Fibroblast of upper back skin (primary cell): Measurements from ENCODE around the gene ERBB3.
"Not testable (repeated sequence)": the region's sequence is repeated elsewhere in the genome, so short reads cannot be mapped to it uniquely, and the experiment has no call there.

Experiments
- DNase-seq: peaks from one replicate; pipeline ENCODE4 v3.0.0-alpha.2; 2013

ERBB3 gene

DNA sequence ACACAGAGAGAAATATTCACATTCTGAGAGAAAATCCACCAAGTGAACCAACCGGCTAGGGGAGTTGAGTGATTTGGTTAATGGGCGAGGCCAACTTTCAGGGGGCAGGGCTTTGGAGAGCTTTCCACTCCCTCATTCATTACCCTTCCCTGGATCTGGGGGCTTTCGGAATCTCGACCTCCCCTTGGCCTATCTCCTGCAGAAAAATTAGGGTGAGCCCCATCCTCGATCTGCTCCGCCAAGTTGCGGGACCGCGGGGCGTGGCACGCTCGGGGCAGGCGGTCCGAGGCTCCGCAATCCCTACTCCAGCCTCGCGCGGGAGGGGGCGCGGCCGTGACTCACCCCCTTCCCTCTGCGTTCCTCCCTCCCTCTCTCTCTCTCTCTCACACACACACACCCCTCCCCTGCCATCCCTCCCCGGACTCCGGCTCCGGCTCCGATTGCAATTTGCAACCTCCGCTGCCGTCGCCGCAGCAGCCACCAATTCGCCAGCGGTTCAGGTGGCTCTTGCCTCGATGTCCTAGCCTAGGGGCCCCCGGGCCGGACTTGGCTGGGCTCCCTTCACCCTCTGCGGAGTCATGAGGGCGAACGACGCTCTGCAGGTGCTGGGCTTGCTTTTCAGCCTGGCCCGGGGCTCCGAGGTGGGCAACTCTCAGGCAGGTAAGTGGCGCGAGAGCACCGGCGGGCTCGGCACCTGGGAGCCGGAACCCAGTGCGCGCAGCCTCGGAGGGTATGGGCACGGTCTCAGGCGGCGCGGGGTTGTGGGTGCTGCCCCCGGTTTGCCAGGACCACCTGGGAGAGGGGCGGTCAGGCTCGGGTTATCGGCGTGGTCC, at the start of gene ERBB3:
ERBB3 (plus strand) TSS at position 443 of the 833 bp plus-strand sequence; CDS start at position 579, 136 bp downstream.
- DNase-seq, result peak; percentile 72

DNA sequence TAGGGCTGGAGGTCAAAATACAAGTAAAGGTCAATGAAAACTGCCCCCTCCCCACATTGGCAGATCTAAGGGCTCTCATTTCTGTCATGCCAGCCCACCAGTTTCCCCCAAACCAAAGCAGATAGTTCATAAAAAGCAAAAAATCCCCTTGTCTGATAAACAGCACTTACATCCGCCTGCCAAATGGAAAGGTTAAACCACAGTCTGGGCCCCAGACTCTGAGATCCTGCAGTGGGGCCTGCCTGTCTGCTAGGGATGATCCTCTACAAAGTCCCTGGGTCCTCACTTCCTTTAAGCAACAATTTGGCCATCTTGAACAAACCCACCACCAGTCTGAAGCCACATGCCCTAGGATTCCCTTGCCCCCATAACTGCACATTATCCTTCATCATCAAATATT, 48.0 kb upstream of the ERBB3 start:
- no peak for DNase-seq

DNA sequence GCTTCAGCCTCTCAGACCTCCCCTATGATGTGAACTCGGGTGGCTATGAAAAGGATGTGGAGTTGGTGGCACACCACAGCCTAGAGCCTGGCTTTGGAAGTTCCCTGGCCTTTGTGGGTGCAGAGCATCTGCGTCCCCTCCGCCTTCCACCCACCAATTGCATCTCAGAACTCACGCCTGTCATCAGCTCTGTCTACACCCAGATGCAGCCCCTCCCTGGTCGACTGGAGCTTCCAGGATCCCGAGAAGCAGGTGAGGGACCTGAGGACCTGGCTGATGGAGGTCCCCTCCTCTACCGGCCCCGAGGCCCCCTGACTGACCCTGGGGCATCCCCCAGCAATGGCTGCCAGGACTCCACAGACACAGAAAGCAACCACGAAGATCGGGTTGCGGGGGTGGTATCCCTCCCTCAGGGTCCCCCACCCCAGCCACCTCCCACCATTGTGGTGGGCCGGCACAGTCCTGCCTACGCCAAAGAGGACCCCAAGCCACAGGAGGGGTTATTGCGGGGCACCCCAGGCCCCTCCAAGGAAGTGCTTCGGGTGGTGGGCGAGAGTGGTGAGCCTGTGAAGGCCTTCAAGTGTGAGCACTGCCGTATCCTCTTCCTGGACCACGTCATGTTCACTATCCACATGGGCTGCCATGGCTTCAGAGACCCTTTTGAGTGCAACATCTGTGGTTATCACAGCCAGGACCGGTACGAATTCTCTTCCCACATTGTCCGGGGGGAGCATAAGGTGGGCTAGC, 45.2 kb upstream of the ERBB3 start:
- no peak for DNase-seq

DNA sequence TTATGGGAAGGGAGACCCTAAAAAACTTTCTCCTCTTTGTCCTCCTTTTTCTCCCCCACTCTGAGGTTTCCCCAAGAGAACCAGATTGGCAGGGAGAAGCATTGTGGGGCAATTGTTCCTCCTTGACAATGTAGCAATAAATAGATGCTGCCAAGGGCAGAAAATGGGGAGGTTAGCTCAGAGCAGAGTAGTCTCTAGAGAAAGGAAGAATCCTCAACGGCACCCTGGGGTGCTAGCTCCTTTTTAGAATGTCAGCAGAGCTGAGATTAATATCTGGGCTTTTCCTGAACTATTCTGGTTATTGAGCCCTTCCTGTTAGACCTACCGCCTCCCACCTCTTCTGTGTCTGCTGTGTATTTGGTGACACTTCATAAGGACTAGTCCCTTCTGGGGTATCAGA, 42.8 kb upstream of the ERBB3 start:
- DNase-seq, result no peak

DNA sequence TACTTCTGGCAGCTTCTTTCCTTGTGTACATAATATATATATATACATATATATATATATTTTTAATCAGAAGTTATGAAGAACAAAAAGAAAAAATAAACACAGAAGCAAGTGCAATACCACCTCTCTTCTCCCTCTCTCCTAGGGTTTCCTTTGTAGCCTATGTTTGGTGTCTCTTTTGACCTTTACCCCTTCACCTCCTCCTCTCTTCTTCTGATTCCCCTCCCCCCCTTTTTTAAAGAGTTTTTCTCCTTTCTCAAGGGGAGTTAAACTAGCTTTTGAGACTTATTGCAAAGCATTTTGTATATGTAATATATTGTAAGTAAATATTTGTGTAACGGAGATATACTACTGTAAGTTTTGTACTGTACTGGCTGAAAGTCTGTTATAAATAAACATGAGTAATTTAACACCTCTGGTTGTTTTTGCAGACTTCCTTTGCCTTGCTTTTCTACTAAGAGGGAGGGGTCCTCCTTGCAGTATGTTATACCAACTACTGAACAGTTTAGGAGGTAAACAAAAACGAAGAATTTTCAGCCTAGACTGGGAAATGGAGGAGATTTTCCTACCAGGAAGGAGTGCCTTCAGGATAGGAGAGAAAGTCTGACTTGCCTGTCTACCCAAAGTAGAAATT, 41.8 kb upstream of the ERBB3 start:
- no peak for DNase-seq

DNA sequence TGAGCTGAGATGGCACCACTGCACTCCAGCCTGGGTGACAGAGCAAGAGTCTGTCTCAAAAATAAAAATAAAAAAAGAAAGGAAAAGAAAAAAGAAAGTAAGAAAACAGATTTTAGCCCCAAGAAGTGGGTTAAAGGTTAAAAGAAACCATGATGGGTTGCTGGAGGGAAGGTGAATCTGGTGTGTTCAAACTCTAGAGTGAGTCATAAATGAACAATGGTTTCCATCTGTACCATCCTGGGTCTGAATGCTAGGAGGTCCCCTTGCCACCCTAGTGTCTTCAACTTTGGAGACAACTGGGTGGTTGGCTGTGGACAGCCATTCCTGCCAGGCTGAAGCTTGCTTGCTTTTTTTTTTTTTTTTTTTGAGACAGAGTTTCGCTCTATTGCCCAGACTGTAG, 39.8 kb upstream of the ERBB3 start:
- DNase-seq, result no peak

DNA sequence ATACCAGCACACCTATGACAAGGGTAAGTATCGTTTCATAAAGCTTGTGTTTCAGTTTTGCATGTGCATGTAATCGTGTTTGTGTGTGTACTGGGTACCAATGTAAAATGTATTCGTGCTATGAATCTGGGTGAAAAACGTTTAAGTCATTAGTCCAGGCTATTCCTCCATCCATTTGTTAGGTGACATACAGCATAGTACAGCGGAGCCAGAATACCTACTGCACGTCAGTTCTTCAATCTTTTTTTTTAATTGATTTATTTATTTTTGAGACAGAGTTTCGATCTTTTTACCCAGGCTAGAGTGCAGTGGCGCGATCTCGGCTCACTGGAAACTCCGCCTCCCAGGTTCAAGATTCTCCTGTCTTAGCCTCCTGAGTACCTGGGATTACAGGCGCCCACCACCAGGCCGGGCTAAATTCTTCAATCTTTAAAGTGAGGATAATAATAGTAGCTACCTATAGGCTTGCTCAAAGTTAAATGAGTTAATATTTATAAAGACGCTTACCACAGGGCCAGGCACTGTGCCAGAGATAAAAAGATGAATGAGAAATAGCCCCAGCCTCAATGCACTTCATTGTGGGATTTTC, 38.9 kb upstream of the ERBB3 start:
- no peak for DNase-seq

DNA sequence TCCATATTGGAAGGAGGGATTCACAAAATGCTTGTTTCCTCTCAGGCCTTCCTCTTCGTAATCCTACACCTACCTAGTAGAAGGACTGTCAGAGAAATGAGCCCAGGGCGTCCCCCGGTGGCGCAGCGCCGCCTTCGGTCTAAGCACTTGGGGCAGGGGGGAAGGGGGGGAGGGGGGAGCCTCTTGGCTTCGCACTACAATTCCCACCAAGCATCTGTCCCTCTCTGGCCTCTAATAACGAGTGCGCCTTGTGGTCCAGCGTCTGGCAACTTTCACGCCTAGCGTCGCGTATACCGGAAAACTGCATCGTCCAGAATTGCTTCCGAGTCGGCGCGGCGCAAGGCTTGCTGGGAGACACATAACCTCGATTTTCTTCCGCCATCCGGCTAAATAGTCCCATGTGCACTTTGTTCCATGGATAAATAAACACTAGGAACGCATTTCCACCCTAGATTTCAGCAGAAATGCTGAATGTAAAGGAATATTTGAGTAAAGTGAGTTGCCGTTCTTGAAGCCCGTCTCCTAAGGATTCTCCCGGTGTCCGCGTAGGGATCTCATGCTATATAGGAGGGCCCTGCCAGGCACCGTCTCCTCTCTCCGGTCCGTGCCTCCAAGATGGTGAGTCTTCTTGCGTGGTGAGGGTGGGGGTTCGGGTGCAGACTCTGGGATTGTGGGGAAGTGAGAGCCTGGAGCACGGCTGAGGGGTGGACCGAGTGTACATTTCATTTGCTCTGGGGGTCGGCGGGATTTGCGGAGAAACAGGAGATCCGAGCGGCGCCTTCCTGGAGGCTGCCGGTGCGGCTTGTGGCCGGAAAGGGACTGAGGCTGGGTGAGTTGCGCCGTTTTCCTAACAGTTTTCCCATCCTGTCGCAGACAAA, 38.2 kb upstream of the ERBB3 start, which contains the start of gene RPS26:
RPS26 (plus strand) TSS at position 367 of the 878 bp plus-strand sequence; CDS start at position 616, 249 bp downstream.
- peak; percentile 100 for DNase-seq

DNA sequence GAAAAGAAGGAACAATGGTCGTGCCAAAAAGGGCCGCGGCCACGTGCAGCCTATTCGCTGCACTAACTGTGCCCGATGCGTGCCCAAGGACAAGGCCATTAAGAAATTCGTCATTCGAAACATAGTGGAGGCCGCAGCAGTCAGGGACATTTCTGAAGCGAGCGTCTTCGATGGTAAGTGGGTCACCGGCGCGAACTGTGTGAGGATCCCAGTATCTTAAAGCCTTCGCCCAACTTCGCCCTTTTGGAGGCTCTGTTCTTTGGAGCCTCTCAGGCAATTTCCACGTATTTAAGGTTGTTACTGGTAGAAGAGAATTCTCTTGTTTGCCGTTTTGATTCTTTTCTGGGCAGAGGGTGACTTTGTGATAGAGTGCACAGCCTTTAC, 37.5 kb upstream of the ERBB3 start:
- not testable (repeated sequence) for DNase-seq

DNA sequence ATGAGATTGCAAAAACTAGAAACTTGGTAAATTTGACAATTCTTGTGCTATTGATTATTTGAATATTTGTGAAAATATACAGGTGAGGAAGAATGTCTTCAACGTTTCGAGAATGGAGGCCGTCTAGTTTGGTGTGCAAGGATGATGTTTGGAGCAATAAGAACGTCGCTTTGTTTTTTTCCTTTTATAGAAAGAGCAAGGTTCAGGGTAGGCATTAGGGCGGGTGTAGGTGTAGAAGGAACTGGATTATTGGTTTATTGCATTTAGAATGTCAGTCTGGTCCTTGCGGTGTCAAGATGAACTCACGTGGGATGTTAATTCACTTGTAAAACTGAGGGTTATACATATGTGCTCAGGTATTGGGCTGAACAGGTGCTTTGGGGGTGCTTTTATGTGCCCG, 37.1 kb upstream of the ERBB3 start:
- no peak for DNase-seq

DNA sequence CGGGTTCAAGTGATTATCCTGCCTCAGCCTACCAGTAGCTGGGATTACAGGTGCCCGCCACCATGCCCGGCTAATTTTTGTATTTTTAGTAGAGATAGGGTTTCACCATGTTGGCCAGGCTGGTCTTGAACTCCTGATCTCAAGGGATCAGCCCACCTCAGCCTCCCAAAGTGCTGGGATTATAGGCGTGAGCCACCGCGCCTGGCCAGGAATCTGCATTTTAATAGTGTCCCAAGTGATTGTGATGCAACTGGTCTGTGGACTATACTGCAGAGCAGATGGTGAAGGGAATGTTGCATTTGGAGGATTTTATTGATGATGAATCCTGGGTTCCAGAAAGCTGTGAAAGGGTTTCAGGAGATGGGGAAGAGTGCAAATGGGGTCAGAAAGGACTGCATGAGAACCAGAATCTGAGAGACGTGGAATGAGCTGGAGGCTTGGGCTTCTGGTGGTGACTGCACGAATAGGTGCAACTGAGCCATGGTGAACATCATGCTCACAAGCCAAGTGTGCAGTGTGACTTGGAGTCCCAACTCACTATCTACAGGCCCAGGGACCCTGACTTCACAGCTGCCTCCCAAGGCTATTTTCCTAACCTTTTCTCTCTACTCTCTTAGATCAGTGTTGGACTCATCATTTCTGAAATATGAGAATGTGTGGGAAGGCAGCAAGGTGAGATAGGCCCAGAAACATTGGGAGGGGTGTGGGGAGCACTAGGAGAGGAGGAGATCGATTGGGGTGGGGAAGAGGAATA, 33.8 kb upstream of the ERBB3 start:
- DNase-seq, result no peak

DNA sequence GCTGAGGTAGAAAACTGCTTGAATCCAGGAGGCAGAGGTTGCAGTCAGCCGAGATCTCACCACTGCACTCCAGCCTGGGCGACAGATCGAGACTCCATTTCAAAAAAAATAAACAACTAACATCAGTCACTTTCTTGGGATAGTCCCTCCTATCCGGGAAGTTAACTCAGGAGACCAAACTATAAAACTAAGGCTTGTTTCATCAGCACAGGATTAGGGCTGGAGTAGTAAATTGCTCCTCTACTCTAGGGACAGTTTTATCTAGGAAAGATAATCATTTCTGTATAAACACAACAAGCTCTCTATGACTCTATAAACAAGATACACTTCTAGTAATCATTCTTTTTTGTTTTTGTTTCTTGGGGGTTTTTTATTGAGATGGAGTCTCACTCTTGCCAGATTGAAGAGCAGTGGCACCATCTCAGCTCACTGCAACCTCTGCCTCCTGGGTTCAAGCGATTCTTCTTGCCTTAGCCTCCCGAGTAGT, 26.5 kb upstream of the ERBB3 start:
- no peak for DNase-seq

DNA sequence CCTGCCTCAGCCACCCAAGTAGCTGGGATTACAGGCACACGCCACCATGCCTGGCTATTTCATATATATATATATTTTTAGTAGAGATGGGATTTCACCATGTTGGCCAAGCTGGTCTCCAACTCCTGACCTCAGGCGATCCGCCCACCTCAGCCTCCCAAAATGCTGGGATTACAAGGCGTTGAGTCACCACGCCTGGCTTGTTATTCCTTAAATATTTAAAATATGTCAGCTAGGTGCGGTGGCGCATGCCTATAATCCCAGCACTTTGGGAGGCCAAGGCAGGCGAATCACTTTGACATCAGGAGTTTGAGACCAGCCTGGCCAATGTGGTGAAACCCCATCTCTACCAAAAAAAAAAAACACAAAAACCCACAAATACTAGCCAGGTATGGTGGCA, 20.0 kb upstream of the ERBB3 start:
- peak; percentile 60 for DNase-seq

DNA sequence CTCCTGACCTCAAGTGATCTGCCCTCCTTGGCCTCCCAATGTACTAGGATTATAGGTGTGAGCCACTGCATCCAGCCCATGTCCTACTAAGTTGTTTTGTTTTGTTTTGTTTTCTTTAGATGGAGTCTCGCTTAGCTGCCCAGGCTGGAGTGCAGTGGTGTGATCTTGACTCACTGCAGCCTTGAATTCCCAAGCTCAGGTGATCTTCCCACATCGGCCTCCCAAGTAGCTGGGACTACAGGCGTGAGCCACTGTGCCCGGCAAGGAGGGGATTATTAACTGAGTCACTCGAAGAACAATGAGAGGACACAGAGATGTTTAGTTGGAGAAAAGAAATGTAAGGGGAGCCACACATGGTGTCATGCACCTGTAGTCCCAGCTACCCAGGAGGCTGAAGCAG, 18.0 kb upstream of the ERBB3 start:
- DNase-seq, result no peak

DNA sequence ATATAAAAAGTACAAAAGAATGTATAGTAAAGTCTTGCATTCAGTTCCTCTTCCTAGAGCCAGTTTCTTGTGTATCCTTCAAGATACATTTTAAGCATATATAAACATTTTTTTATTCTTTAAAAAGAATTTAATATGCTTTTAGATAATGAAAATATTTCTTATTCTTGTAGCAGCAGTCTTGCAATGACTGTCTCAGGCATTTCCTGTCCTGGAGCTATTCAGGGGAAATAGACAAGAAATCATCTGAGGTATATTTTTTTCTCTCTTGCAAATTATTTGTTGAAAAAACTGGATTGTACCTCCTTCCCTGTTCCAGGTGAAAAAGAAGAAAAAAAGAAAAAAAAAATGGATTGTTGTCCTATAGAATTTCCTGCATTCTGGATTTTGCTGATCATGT, 17.0 kb upstream of the ERBB3 start:
- DNase-seq, result peak; percentile 32

DNA sequence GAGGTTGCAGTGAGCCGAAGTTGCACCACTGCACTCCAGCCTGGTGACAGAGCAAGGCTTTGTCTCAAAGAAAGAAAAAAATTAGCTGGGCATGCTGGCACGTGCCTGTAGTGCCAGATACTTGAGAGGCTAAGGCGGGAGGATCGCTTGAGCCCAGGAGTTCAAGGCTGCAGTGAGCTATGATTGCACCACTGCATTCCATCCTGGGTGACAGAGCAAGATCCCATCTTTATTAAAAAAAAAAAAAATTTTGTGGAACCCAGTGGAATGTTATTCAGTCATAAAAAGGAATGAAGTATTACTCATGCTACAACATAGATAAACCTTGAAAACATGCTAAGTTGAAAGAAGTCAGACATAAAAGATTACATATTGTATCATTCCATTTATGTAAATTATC, 8.3 kb upstream of the ERBB3 start:
- peak; percentile 25 for DNase-seq

DNA sequence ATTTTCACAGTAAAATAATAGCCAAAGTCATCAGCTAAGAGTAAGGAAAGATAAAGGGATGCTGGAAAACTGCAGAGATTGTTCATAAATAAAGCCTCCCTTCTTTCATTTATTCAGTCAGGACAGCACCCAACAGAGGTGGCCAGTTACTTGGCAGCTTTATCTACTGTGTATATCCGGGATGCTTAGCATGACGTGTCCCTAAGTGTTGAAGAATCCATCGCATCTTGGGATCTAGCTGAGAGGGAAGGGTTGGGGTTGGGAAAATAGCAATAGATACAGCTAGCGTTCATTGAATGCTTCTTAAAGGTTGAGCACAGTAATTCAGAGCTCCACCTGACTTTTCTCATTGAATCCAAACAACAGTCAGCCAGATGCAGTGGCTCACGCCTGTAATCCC, 5.6 kb upstream of the ERBB3 start:
- DNase-seq, result no peak

DNA sequence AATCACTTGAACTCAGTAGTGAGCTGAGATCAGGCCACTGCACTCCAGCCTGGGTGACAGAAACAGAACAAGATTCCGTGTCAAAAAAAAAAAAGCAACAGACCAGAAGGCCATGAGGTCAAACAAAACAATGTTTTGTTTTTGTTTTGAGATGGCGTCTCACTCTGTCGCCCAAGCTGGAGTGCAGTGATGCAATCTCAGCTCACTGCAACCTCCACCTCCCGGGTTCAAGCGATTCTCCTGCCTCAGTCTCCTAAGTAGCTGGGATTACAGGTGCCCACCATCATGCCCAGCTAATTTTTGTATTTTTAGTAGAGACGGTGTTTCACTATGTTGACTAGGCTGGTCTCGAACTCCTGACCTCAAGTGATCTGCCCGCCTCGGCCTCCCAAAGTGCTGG, 2.0 kb upstream of the ERBB3 start:
- not testable (repeated sequence) for DNase-seq

DNA sequence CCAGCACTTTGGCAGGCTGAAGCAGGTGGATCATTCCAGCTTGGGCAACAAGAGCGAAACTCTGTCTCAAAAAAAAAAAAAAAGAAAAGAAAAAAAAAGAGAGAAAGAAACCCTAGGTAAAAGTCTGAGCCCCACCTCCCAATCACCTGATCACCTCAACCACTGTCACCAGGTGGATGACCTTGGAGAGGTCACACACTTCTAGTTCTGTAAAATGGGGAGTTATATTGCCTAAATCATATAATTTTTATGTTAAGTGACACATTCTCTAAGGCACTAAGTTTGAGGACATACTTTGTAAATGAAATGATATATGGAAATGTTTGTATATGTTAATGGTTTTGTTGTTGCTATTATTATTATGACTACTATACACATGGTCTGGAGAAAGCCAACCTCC, 1.5 kb upstream of the ERBB3 start:
- DNase-seq, result no peak

DNA sequence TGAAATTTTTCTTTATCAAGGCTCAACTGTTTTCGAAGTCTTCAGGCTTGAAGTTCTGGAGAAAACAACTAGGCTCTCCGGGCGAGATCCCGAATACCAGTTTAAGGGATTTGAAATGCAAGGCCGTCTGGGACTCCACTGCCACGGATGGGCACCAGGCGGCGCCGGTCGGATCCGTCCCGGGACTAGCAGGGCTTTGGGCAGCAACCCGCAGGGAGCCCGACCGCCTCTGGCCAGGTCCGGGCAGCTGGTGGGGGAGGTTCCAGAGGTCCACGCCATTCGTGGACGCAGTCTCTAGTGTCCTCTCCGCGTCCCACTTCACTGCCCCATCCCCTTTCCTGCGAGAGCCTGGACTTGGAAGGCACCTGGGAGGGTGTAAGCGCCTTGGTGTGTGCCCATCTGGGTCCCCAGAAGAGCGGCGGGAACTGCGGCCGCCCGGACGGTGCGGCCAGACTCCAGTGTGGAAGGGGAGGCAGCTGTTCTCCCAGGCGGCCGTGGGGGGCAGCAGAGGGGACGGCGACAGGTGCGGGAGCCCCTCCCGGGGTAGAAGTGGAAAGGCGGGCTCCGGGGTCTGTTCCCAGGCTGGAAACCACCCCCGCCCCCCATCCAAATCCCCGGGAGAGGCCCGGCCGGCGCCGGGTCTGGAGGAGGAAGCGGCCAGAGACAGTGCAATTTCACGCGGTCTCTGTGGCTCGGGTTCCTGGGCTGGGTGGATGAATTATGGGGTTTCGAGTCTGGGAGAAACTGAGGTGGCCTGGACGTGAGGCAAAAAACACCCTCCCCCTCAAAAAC, 838 bp upstream of the ERBB3 start:
- peak; percentile 55 for DNase-seq
